Adrenal gland (tissue), 12 donors: ENCODE measurements around the gene GLP1R. TPM values are rescaled to one million over a fixed set of nuclear protein-coding genes. Genes with fewer than 3 reads are reported as not detected.

Experiments
- DNase-seq, 7 donors: peaks; one replicate each; pipeline ENCODE4 v3.0.0-alpha.2; 2019 to 2020
- H3K27ac ChIP-seq, 5 donors: fragments of 200-600 bp; sonication (generic) in 4 of 5; 1 replicate in 3 of 5; 2 replicates in 2 of 5; pipeline versions ENCODE4 v1.5.1 to v1.8.0; 2016 to 2020; ENCODE audit warnings: mild to moderate bottlenecking in 1 of 5
- H3K27me3 ChIP-seq: fragments of 200-600 bp; 2 replicates; pipeline ENCODE4 v1.8.0; 2021
- H3K36me3 ChIP-seq, 2 donors: fragments of 200-600 bp; replicated peaks in 1 of 2; 1 replicate in 1 of 2; 2 replicates in 1 of 2; pipeline versions ENCODE4 v1.5.1 to v1.8.0; 2018 to 2022
- H3K4me1 ChIP-seq, 2 donors: fragments of 200-600 bp; replicated peaks in 1 of 2; 1 replicate in 1 of 2; 2 replicates in 1 of 2; pipeline versions ENCODE4 v1.5.1 to v1.8.0; 2018 to 2021
- H3K4me3 ChIP-seq, 4 donors: fragments of 200-600 bp; sonication (generic) in 3 of 4; one replicate each; pipeline ENCODE4 v1.5.1; 2016 to 2018
- H3K9me3 ChIP-seq, 3 donors: fragments of 200-600 bp; sonication (generic) in 1 of 3; replicated peaks in 1 of 3; 1 replicate in 2 of 3; 2 replicates in 1 of 3; pipeline versions ENCODE4 v1.5.1 to v1.8.0; 2016 to 2021
- POLR2A ChIP-seq, 2 donors: fragments of 450-650 bp; IDR thresholded peaks; one replicate each; pipeline ENCODE4 v1.6.1; 2017; ENCODE audit warnings: antibody characterized with exemption in 2 of 2, mild to moderate bottlenecking in 2 of 2, moderate library complexity in 1 of 2
- WGBS, 4 donors: extraction: QIAGEN DNeasy Blood & Tissue Kit in 2 of 4; methylation state at CpG; one replicate each; pipeline versions ENCODE4 v1.1.5 to v1.1.7; 2013 to 2017; 5-methylcytosine and 5-hydroxymethylcytosine counted together
- intact Hi-C, 2 donors: fragments of 100-400 bp; cut with DNase I; formaldehyde crosslinking; loops; one replicate each; pipeline versions ENCODE4 v1.14.1 to v1.15.0; 2022 to 2023
- polyA plus RNA-seq, 3 donors: library from polyadenylated mRNA; stranded (reverse); fragments of 200-250 nt in 2 of 3; fragments of 350-450 nt in 1 of 3; fragmentation: Illumina TruSeq in 1 of 3; extraction: RNeasy Lipid Tissue Mini Kit (QIAGEN cat#74804) in 1 of 3; gene quantifications; one replicate each; pipeline ENCODE4 v1.2.3, GENCODE V29; 2013 to 2014
- total RNA-seq, 9 donors: library from RNA; depleted of rRNA in 4 of 9; stranded (reverse); fragments of >200 nt in 4 of 9; fragments of 120-200 nt in 1 of 9; fragmentation: NEBNext Ultra II Directional in 1 of 9; extraction: Animal tissue kit (Norgen Biotek cat#: 25700) in 1 of 9; gene quantifications; one replicate each; pipeline versions ENCODE4 v1.1.0 to v1.2.4, GENCODE V29; 2013 to 2023
- TF ChIP-seq, protein P1 (sequence below), 6 experiments: fragments of 450-650 bp in 4 of 6; fragments of 200-600 bp in 2 of 6; sonication (generic) in 1 of 6; IDR thresholded peaks; 1 replicate in 5 of 6; 2 replicates in 1 of 6; pipeline versions ENCODE4 v1.5.1 to v1.8.0; 2016 to 2021; ENCODE audit warnings: antibody characterized with exemption in 6 of 6, mild to moderate bottlenecking in 2 of 6, moderate library complexity in 1 of 6
- donor health status: healthy with polysubstance abuse.
- donor health status: Bipolar disorder and iron deficiency.
- donor health status: DM: yes; HTN: yes; CAD: no.
- donor health status: DM: no; HTN: no; CAD: no.
- donor health status: DM: no; HTN: no; CAD: no.
- donor health status: DM: yes; HTN: yes; CAD: no.

The GLP1R gene
- total and polyA plus RNA-seq, 12 donors = 0.06 to 0.42 (median 0.11) TPM; not detected in 7

DNA sequence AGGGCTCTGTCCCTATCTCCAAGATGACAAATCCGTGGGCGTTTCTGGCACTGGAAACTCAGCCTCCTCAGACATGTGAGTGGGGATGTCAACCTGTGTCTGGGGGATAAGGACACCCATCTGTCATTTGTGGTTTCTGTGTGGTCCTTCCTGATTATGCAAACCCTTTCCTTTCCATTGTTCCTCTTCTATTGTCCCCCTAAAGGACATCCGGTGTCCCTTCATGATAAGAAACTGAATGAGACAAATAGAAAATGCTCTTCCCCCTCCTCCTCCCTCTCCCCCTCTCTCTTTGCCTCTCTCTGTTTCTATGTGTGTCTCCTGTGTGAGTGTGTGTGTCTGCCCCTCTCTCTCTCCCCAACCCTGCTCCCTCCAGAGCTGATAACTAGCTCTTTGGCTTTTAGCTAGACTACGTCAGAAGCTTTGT, 11.5 kb upstream of the GLP1R start:
- WGBS, 4 donors = 39 to 57% (median 50%) methylated on average over 4 of the region's 4 CpGs
- TF ChIP-seq, protein P1, sequence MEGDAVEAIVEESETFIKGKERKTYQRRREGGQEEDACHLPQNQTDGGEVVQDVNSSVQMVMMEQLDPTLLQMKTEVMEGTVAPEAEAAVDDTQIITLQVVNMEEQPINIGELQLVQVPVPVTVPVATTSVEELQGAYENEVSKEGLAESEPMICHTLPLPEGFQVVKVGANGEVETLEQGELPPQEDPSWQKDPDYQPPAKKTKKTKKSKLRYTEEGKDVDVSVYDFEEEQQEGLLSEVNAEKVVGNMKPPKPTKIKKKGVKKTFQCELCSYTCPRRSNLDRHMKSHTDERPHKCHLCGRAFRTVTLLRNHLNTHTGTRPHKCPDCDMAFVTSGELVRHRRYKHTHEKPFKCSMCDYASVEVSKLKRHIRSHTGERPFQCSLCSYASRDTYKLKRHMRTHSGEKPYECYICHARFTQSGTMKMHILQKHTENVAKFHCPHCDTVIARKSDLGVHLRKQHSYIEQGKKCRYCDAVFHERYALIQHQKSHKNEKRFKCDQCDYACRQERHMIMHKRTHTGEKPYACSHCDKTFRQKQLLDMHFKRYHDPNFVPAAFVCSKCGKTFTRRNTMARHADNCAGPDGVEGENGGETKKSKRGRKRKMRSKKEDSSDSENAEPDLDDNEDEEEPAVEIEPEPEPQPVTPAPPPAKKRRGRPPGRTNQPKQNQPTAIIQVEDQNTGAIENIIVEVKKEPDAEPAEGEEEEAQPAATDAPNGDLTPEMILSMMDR (IDR thresholded peaks at IDR 0.05) = no peak
- no peak for TF ChIP-seq POLR2A (IDR thresholded peaks at IDR 0.05)
- intact Hi-C loops = no loop called here
- no peaks in the 10 kb centered on the region for H3K36me3 ChIP-seq
- H3K4me1 ChIP-seq = no peaks in the 10 kb centered on the region
- no peaks in the 10 kb centered on the region for H3K9me3 ChIP-seq
- no peak overlapping the region for H3K4me3 ChIP-seq
- DNase-seq = no peak
- H3K27me3 ChIP-seq = peaks cover 27% of the 10 kb centered on the region
- H3K27ac ChIP-seq = no peak overlapping the region

DNA sequence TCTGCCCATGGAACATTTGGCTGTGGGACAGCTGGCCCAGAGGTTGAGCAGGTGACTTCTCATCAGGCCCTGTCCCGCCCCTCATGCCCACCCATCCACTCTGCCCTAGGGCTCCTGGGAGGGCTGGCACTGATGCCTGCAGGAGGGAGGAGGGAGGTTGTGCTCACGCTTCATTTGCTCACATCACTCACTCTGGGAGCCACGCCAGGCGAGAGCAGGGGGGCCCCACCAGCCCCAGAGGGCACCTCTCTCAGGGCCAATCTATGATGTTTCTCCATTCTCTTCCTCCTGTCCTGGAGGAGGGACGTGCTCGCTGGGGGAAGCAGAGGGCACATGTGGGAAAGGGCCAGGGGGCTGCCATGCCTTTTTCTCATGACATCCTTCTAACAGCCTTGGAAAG, 10.9 kb upstream of the GLP1R start:
- WGBS, 4 donors = 35 to 100% (median 55%) methylated on average over 1 to 6 of the region's 6 CpGs
- Histone ChIP-seq H3K27ac (no peak overlapping the region), H3K9me3 (no peaks in the 10 kb centered on the region), H3K4me3 (no peak overlapping the region), H3K36me3 (no peaks in the 10 kb centered on the region), H3K27me3 (peaks cover 27% of the 10 kb centered on the region), H3K4me1 (no peaks in the 10 kb centered on the region)
- TF ChIP-seq, protein P1 (IDR thresholded peaks at IDR 0.05) = no peak
- TF ChIP-seq POLR2A (IDR thresholded peaks at IDR 0.05) = no peak
- DNase-seq = no peak
- intact Hi-C loops = no loop called here

DNA sequence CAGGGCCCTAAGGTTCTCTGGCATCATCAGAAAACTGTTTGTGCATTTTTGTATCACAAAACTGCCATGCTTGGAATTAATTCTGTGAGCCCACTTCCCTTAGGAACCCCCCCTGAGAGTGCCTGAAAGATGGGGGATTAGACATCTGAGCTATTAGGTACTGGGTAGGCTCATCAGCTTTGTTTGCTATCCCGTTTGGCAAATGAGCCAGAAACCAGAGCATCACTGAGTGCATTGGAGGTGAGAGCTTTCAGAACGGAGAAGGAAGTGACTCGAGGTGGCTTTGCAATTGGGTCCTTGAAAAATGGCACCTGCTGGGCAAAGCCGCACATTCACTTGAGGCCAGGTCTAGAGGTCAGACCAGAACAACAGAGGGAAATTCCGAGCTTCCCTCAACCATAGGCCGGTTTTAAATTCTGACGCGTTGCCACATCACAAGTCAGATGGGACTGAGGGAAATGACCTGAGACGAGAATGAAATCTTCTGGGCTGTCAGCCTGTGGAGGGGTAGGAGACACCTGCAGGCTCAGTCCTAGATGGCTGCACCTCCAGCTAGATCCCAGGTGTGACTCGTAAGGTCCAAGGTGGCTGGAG, 8.4 kb upstream of the GLP1R start:
- Histone ChIP-seq H3K36me3 (no peaks in the 10 kb centered on the region), H3K27me3 (peaks cover 7% of the 10 kb centered on the region), H3K4me3 (no peak overlapping the region), H3K27ac (no peak overlapping the region), H3K9me3 (no peaks in the 10 kb centered on the region), H3K4me1 (no peaks in the 10 kb centered on the region)
- no peak for DNase-seq
- TF ChIP-seq POLR2A (IDR thresholded peaks at IDR 0.05) = no peak
- TF ChIP-seq, protein P1 (IDR thresholded peaks at IDR 0.05) = no peak
- intact Hi-C loops = no loop called here
- 70 to 86% (median 80%) methylated on average over 8 to 10 of the region's 10 CpGs for WGBS, 4 donors

DNA sequence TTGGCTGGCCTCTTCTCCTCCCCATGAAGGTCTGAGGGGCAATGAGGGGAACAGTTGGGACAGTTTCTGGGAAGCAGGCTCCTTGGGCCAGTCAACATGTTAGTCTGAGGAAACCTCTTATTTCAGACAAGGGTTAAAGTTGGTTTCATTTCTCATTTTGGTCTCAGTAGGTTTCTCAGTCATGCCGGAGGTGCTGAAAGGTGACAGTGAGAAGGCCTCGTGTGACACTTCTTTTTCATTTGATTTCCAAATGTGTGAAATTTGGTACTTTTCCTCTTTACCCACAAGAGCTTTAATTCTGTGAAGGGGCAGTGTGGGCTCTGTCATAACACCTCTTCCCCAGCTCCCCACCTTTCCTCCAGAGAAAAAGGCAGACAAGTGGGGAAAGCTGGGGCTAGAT, 7.5 kb upstream of the GLP1R start:
- intact Hi-C loops = no loop called here
- no peak overlapping the region for H3K4me3 ChIP-seq
- TF ChIP-seq, protein P1 (IDR thresholded peaks at IDR 0.05) = no peak
- no peak for TF ChIP-seq POLR2A (IDR thresholded peaks at IDR 0.05)
- H3K9me3 ChIP-seq = no peaks in the 10 kb centered on the region
- no peaks in the 10 kb centered on the region for H3K4me1 ChIP-seq
- H3K36me3 ChIP-seq = no peaks in the 10 kb centered on the region
- H3K27ac ChIP-seq = no peak overlapping the region
- 48 to 83% (median 71%) methylated on average over 2 of the region's 2 CpGs for WGBS, 4 donors
- H3K27me3 ChIP-seq = peaks cover 5% of the 10 kb centered on the region
- no peak for DNase-seq
